Testis (tissue), 3 donors: Measurements from ENCODE around the gene GPC6. TPM values are rescaled to one million over a fixed set of nuclear protein-coding genes. Genes with fewer than 3 reads are reported as not detected.

ENCODE experiments used
- DNase-seq: peaks from one replicate; pipeline ENCODE4 v3.0.0-alpha.2; 2019
- H3K27ac ChIP-seq, 2 donors: fragments of 200-600 bp; sonication (generic); one replicate each; pipeline ENCODE4 v1.5.1; 2019
- H3K27me3 ChIP-seq: fragments of 200-600 bp; sonication (generic); one replicate; pipeline ENCODE4 v1.5.1; 2019
- H3K36me3 ChIP-seq: fragments of 200-600 bp; sonication (generic); one replicate; pipeline ENCODE4 v1.5.1; 2017; ENCODE audit warnings: low read depth; ENCODE audit errors: missing control alignments
- H3K4me1 ChIP-seq: fragments of 200-600 bp; sonication (generic); one replicate; pipeline ENCODE4 v1.5.1; 2019
- H3K4me3 ChIP-seq, 2 donors: fragments of 200-600 bp; sonication (generic); one replicate each; pipeline ENCODE4 v1.5.1; 2017 to 2019
- H3K9me3 ChIP-seq: fragments of 200-600 bp; sonication (generic); one replicate; pipeline ENCODE4 v1.5.1; 2017
- POLR2A ChIP-seq: fragments of 450-650 bp; IDR thresholded peaks from one replicate; pipeline ENCODE4 v1.6.1; 2017; ENCODE audit warnings: antibody characterized with exemption, mild to moderate bottlenecking, moderate library complexity
- WGBS, 2 donors: methylation state at CpG; one replicate each; pipeline ENCODE4 v1.1.5; 2018; 5-methylcytosine and 5-hydroxymethylcytosine counted together
- intact Hi-C: fragments of 100-400 bp; cut with DNase I; formaldehyde crosslinking; loops from one replicate; pipeline ENCODE4 v1.15.1; 2023; ENCODE audit warnings: low total_unique reads
- polyA plus RNA-seq: library from polyadenylated mRNA; stranded (reverse); fragments of 350-450 nt; fragmentation: Illumina TruSeq; extraction: RNeasy Lipid Tissue Mini Kit (QIAGEN cat#74804); gene quantifications from one replicate; pipeline ENCODE4 v1.2.3, GENCODE V29; 2014; ENCODE audit warnings: low read depth, low replicate concordance; ENCODE audit not compliant: insufficient read depth
- total RNA-seq, 2 donors: library from RNA; depleted of rRNA; stranded (reverse); fragments of >200 nt; gene quantifications; one replicate each; pipeline ENCODE4 v1.2.3, GENCODE V29; 2016
- TF ChIP-seq, protein P1 (sequence below), 3 experiments: fragments of 450-650 bp in 2 of 3; fragments of 200-600 bp in 1 of 3; sonication (generic) in 1 of 3; IDR thresholded peaks; one replicate each; pipeline ENCODE4 v1.5.1; 2016 to 2019; ENCODE audit warnings: antibody characterized with exemption in 3 of 3, mild to moderate bottlenecking in 2 of 3, moderate library complexity in 1 of 3

Gene GPC6
- total and polyA plus RNA-seq, 3 donors from 2014 or later, result 2.2 to 6.9 (median 4.3) TPM

DNA sequence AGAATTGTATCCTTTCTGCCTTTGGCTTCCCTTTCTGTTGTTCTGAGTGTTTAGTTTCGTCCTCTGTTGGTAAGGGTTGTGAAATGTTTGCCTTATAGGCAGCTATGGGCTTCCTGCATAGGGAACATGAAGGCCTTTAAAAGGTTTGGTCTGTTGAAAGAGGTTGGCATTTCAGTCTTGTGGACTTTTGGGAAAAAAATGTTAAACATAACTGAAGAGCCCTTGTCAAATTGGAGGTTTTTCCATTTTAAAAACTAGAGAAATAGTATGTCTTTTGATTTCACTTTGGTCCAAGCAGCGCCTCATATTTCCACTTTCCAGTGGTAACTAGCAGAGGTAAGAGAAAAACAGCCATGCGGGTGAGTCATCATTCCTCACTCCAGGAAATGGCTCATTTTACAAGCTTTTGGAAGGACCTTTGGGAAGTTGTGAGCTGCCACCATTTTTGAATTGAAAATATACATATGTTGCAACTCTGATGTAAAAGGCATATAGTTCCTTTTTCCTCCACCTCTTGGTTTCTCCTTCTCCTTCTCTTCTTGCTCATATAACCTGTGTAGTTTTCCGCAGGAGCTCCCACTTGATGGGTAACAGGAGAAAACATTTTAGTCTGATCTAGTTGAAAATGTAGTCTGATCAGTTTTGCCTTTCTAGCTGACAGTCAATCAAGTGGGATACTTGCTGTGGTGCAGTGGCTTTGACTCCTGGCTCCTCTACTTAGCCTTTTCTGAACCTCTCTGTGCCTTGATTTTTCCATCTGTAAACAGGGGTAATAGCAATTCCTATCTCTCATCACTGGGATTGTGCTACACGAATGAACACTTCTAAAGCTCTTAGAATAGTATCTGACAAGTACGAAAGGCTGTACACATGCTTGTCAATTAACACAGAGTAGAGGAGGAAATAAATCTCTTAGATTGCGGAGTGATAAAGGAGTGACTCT, 23.0 kb downstream of the GPC6 start:
- no peak overlapping the region for H3K27ac ChIP-seq

DNA sequence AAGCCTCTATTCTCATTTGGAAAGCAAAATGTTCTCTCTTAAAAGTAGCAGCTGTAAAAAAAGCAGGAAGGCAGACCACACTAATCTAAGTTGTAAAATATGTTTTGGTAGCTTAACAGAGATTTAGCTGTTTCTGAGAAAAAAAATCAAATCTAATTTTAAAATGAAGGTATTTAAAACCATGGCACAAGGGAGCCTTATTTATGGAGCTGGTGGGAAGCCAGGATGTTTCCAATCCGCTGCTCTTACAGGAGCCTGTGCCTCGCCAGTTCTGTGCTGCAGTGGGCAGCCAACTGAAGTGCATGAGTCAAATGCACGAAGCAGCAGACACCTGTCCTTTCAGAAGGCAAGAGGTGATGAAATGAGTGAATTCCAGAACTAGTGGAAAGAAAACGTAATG, 28.2 kb downstream of the GPC6 start:
- H3K9me3 ChIP-seq, result no peaks in the 10 kb centered on the region
- no peak overlapping the region for H3K4me3 ChIP-seq
- WGBS, 2 donors, result 75 to 80% methylated on average over 4 of the region's 4 CpGs
- H3K27me3 ChIP-seq, result no peaks in the 10 kb centered on the region
- DNase-seq, result no peak
- intact Hi-C loops, result no loop called here
- no peak for TF ChIP-seq POLR2A
- TF ChIP-seq, protein P1, sequence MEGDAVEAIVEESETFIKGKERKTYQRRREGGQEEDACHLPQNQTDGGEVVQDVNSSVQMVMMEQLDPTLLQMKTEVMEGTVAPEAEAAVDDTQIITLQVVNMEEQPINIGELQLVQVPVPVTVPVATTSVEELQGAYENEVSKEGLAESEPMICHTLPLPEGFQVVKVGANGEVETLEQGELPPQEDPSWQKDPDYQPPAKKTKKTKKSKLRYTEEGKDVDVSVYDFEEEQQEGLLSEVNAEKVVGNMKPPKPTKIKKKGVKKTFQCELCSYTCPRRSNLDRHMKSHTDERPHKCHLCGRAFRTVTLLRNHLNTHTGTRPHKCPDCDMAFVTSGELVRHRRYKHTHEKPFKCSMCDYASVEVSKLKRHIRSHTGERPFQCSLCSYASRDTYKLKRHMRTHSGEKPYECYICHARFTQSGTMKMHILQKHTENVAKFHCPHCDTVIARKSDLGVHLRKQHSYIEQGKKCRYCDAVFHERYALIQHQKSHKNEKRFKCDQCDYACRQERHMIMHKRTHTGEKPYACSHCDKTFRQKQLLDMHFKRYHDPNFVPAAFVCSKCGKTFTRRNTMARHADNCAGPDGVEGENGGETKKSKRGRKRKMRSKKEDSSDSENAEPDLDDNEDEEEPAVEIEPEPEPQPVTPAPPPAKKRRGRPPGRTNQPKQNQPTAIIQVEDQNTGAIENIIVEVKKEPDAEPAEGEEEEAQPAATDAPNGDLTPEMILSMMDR (IDR thresholded peaks at IDR 0.05), result no peak
- H3K27ac ChIP-seq, result no peak overlapping the region
- H3K4me1 ChIP-seq, result no peaks in the 10 kb centered on the region
- no peaks in the 10 kb centered on the region for H3K36me3 ChIP-seq

More for the DNA sequence above, 23.0 kb downstream of the GPC6 start:
- no peak for DNase-seq
- TF ChIP-seq, protein P1 (IDR thresholded peaks at IDR 0.05), result no peak
- no peak for TF ChIP-seq POLR2A
- H3K4me1 ChIP-seq, result no peaks in the 10 kb centered on the region
- H3K4me3 ChIP-seq, result no peak overlapping the region
- H3K27me3 ChIP-seq, result no peaks in the 10 kb centered on the region
- H3K36me3 ChIP-seq, result no peaks in the 10 kb centered on the region
- no peaks in the 10 kb centered on the region for H3K9me3 ChIP-seq
- 94 to 96% methylated on average over 7 of the region's 7 CpGs for WGBS, 2 donors
- intact Hi-C loops, result no loop called here

DNA sequence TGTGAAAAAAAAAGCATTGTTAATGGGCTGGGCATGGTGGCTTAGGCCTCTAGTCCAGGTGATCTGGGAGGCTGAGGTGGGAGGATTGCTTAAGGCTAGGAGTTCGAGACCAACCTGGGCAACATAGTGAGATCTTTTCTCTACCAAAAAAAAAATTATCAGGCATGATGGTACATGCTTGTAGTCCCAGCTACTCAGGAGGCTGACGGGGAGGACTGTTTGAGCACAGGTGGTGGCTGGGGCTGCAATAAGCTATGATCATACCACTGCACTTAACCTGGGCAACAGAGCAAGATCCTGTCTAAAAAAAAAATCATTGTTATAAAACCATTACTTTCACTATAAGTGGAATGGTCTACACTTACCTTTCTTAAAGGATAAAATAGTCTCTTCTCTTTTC, 30.4 kb downstream of the GPC6 start:
- intact Hi-C loops, result no loop called here
- DNase-seq, result no peak
- H3K27me3 ChIP-seq, result no peaks in the 10 kb centered on the region
- no peak overlapping the region for H3K4me3 ChIP-seq
- no peaks in the 10 kb centered on the region for H3K9me3 ChIP-seq
- no peak overlapping the region for H3K27ac ChIP-seq
- WGBS, 2 donors, result 91 to 96% methylated on average over 2 of the region's 2 CpGs
- TF ChIP-seq, protein P1 (IDR thresholded peaks at IDR 0.05), result no peak
- no peak for TF ChIP-seq POLR2A
- H3K4me1 ChIP-seq, result no peaks in the 10 kb centered on the region
- H3K36me3 ChIP-seq, result no peaks in the 10 kb centered on the region

DNA sequence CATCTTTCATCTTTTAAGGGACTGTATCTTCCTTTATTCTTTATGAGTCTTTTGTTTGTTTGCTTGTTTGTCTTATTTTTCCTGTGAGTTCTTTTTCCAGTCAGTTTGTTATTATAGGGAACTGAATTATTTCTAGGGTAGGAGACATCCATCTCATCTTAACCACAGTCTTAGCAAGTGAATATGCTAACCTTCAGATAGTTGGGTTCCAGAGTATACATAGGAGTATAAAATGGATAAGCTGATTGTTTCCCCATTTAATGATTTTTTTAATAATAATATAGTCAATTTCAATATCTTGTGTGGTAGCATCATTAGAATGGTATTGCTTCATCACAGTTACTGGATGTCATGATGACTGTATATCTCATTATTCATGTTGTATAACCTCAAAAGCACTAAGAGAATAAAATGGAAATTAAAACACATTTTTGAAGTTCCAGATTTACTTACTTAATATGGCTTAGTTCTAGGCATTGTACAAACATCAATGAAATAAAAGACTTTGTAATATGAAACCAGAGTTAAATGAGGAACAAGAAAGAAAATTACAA, 33.0 kb downstream of the GPC6 start:
- no peaks in the 10 kb centered on the region for H3K9me3 ChIP-seq
- H3K4me1 ChIP-seq, result no peaks in the 10 kb centered on the region
- no peak for DNase-seq
- no peak overlapping the region for H3K4me3 ChIP-seq
- intact Hi-C loops, result no loop called here
- H3K36me3 ChIP-seq, result no peaks in the 10 kb centered on the region
- H3K27me3 ChIP-seq, result no peaks in the 10 kb centered on the region
- no peak overlapping the region for H3K27ac ChIP-seq
- no peak for TF ChIP-seq POLR2A
- TF ChIP-seq, protein P1 (IDR thresholded peaks at IDR 0.05), result no peak
